Gastroesophageal sphincter (tissue), 4 donors: ENCODE measurements around the gene SRRM4. TPM values are rescaled to one million over a fixed set of nuclear protein-coding genes. Genes with fewer than 3 reads are reported as not detected.

Experiments used
- ATAC-seq: fragments of 150-250 bp; one replicate; pipeline ENCODE4 v1.9.1; 2016; ENCODE audit warnings: mild to moderate bottlenecking, moderate library complexity
- H3K27ac ChIP-seq, 4 donors: fragments of 200-600 bp; sonication (generic) in 3 of 4; 1 replicate in 3 of 4; 2 replicates in 1 of 4; pipeline ENCODE4 v1.5.1; 2016 to 2019
- H3K27me3 ChIP-seq: fragments of 200-600 bp; sonication (generic); one replicate; pipeline ENCODE4 v1.5.1; 2019
- H3K36me3 ChIP-seq, 2 donors: fragments of 200-600 bp; sonication (generic); one replicate each; pipeline ENCODE4 v1.5.1; 2019; ENCODE audit warnings: control low read depth in 1 of 2
- H3K4me1 ChIP-seq, 3 donors: fragments of 200-600 bp; sonication (generic); 1 replicate in 2 of 3; 2 replicates in 1 of 3; pipeline ENCODE4 v1.5.1; 2016 to 2019; ENCODE audit warnings: control low read depth in 2 of 3
- H3K4me3 ChIP-seq, 2 donors: fragments of 200-600 bp; sonication (generic); one replicate each; pipeline ENCODE4 v1.5.1; 2019; ENCODE audit warnings: mild to moderate bottlenecking in 1 of 2, moderate library complexity in 1 of 2
- H3K9me3 ChIP-seq, 3 donors: fragments of 200-600 bp; sonication (generic); one replicate each; pipeline ENCODE4 v1.5.1; 2017 to 2019; ENCODE audit warnings: control low read depth in 2 of 3
- CTCF ChIP-seq, 4 experiments: fragments of 200-600 bp in 2 of 4; fragments of 450-650 bp in 2 of 4; sonication (generic) in 1 of 4; IDR thresholded peaks; one replicate each; pipeline ENCODE4 v1.5.1; 2017 to 2019; ENCODE audit warnings: antibody characterized with exemption in 4 of 4, mild to moderate bottlenecking in 2 of 4, moderate library complexity in 2 of 4
- EP300 ChIP-seq: sonication (generic); formaldehyde crosslinking; IDR thresholded peaks from one replicate; pipeline ENCODE4 v1.6.1; 2017; ENCODE audit warnings: antibody characterized with exemption, mild to moderate bottlenecking
- POLR2A ChIP-seq, 2 donors: fragments of 450-650 bp; IDR thresholded peaks; one replicate each; pipeline ENCODE4 v1.6.1; 2017; ENCODE audit warnings: antibody characterized with exemption in 2 of 2, mild to moderate bottlenecking in 2 of 2, moderate library complexity in 1 of 2
- POLR2AphosphoS5 ChIP-seq: sonication (generic); formaldehyde crosslinking; IDR thresholded peaks from one replicate; pipeline ENCODE4 v1.6.1; 2017; ENCODE audit warnings: antibody characterized with exemption
- WGBS, 2 donors: methylation state at CpG; one replicate each; pipeline ENCODE4 v1.1.5; 2018; ENCODE audit warnings: low coverage in 1 of 2; 5-methylcytosine and 5-hydroxymethylcytosine counted together
- total RNA-seq, 4 donors: library from RNA; depleted of rRNA; stranded (reverse); fragments of >200 nt; gene quantifications; one replicate each; pipeline ENCODE4 v1.1.0, GENCODE V29; 2016

SRRM4 gene
- total RNA-seq, 4 donors from 2014 or later: 0.04 TPM; not detected in 3

- H3K9me3 ChIP-seq: no peaks in the 10 kb centered on the region
- no peaks in the 10 kb centered on the region for H3K4me1 ChIP-seq
- no peaks in the 10 kb centered on the region for H3K36me3 ChIP-seq
- WGBS, 2 donors: 17 to 61% methylated on average over 1 to 5 of the region's 5 CpGs
- H3K27me3 ChIP-seq: peaks cover 71% of the 10 kb centered on the region
- TF ChIP-seq POLR2A (IDR thresholded peaks at IDR 0.05) (no peak), POLR2AphosphoS5 (no peak), CTCF (IDR thresholded peaks at IDR 0.05) (no peak), EP300 (no peak)
- H3K4me3 ChIP-seq: no peak overlapping the region
- no peak for ATAC-seq
- H3K27ac ChIP-seq: no peak overlapping the region
Observed at GRCh38 chr12:119071638-119072231, 90.4 kb downstream of the SRRM4 start.

- no peak overlapping the region for H3K27ac ChIP-seq
- no peaks in the 10 kb centered on the region for H3K9me3 ChIP-seq
- no peaks in the 10 kb centered on the region for H3K4me1 ChIP-seq
- ATAC-seq: no peak
- WGBS, 2 donors: 20 to 80% methylated on average over 1 to 6 of the region's 6 CpGs
- peaks cover 69% of the 10 kb centered on the region for H3K27me3 ChIP-seq
- TF ChIP-seq CTCF (IDR thresholded peaks at IDR 0.05): no peak
- TF ChIP-seq POLR2AphosphoS5: no peak
- TF ChIP-seq EP300: no peak
- TF ChIP-seq POLR2A (IDR thresholded peaks at IDR 0.05): no peak
- H3K4me3 ChIP-seq: no peak overlapping the region
- H3K36me3 ChIP-seq: no peaks in the 10 kb centered on the region
Observed at GRCh38 chr12:119072440-119072839, 91.1 kb downstream of the SRRM4 start.

- Histone ChIP-seq H3K27ac (no peak overlapping the region), H3K27me3 (peaks cover 59% of the 10 kb centered on the region), H3K36me3 (no peaks in the 10 kb centered on the region), H3K4me3 (no peak overlapping the region), H3K9me3 (no peaks in the 10 kb centered on the region), H3K4me1 (no peaks in the 10 kb centered on the region)
- no peak for TF ChIP-seq POLR2AphosphoS5
- TF ChIP-seq CTCF (IDR thresholded peaks at IDR 0.05): no peak
- TF ChIP-seq EP300: no peak
- TF ChIP-seq POLR2A (IDR thresholded peaks at IDR 0.05): no peak
- no peak for ATAC-seq
- 43 to 68% methylated on average over 3 of the region's 3 CpGs for WGBS, 2 donors
Observed at GRCh38 chr12:119075222-119075787, 94.0 kb downstream of the SRRM4 start.

- ATAC-seq: no peak
- WGBS, 2 donors: 76 to 96% methylated on average over 2 of the region's 2 CpGs
- TF ChIP-seq POLR2A (IDR thresholded peaks at IDR 0.05): no peak
- no peak for TF ChIP-seq CTCF (IDR thresholded peaks at IDR 0.05)
- TF ChIP-seq POLR2AphosphoS5: no peak
- no peak for TF ChIP-seq EP300
Observed at GRCh38 chr12:119075918-119076317, 94.6 kb downstream of the SRRM4 start.

GRCh38 chr12:119079530-119079929 lies 98.2 kb downstream of the SRRM4 start:
- peaks cover 0 to 4% (median 0%) of the 10 kb centered on the region in 3 donors for H3K4me1 ChIP-seq
- H3K27ac ChIP-seq: no peak overlapping the region
- no peaks in the 10 kb centered on the region for H3K9me3 ChIP-seq
- no peak overlapping the region for H3K4me3 ChIP-seq
- ATAC-seq: no peak
- TF ChIP-seq CTCF (IDR thresholded peaks at IDR 0.05): no peak
- no peak for TF ChIP-seq EP300
- TF ChIP-seq POLR2AphosphoS5: no peak
- no peak for TF ChIP-seq POLR2A (IDR thresholded peaks at IDR 0.05)
- no peaks in the 10 kb centered on the region for H3K36me3 ChIP-seq
- peaks cover 41% of the 10 kb centered on the region for H3K27me3 ChIP-seq
- WGBS, 2 donors: 77 to 82% methylated on average over 4 to 8 of the region's 8 CpGs

More at GRCh38 chr12:119075918-119076317, 94.6 kb downstream of the SRRM4 start:
- H3K9me3 ChIP-seq: no peaks in the 10 kb centered on the region
- H3K27me3 ChIP-seq: peaks cover 56% of the 10 kb centered on the region
- H3K4me3 ChIP-seq: no peak overlapping the region
- no peak overlapping the region for H3K27ac ChIP-seq
- H3K4me1 ChIP-seq: no peaks in the 10 kb centered on the region
- no peaks in the 10 kb centered on the region for H3K36me3 ChIP-seq
